HCT116 (cell line): ENCODE measurements around the gene BATF3. TPM values are rescaled to one million over a fixed set of nuclear protein-coding genes. Genes with fewer than 3 reads are reported as not detected.

Experiments used
- ATAC-seq: fragments of 200-7000 bp; cut with Tn5 transposase; 2 replicates; pipeline ENCODE4 v1.9.1; 2020; ENCODE audit warnings: mild to moderate bottlenecking, moderate library complexity
- Bru-seq: library from RNA; stranded (reverse); fragments of 400-500 nt; gene quantifications from one replicate; lab custom pipeline; 2021; lab: Mats Ljungman, UMichigan
- BruChase-seq, 2 experiments: library from RNA; stranded (reverse); fragments of 400-500 nt; gene quantifications; one replicate each; lab custom pipeline; 2021; lab: Mats Ljungman, UMichigan
- BruUV-seq: library from RNA; stranded (reverse); fragments of 400-500 nt; replicated peaks from 2 replicates; lab custom pipeline; 2021; lab: Mats Ljungman, UMichigan
- CTCF ChIA-PET: fragments of 300-600 bp; sonication (Branson Sonifier 250); formaldehyde crosslinking; loops from one replicate; lab custom pipeline; 2021; ENCODE audit warnings: antibody characterized with exemption; lab: Charles Lee
- POLR2A ChIA-PET: fragments of 300-600, 350-600 bp; sonication (Branson Sonifier 250); formaldehyde crosslinking; loops from one replicate; lab custom pipeline; 2021; ENCODE audit warnings: antibody characterized with exemption; lab: Charles Lee
- RAD21 ChIA-PET, 2 experiments: fragments of 300-600 bp; sonication (Branson Sonifier 250); formaldehyde crosslinking; loops; one replicate each; lab custom pipeline; 2023; ENCODE audit warnings: low total read pairs in 2 of 2; ENCODE audit not compliant: uncharacterized antibody in 2 of 2, unreplicated experiment in 2 of 2, low non-redundant PET in 1 of 2; lab: Charles Lee
- DNase-seq: peaks from one replicate; pipeline ENCODE4 v3.0.0-alpha.2; 2010; ENCODE audit warnings: low read depth, low spot score
- H2AFZ ChIP-seq: fragments of 200-600 bp; shearing (Covaris generic), sonication (generic); 2 replicates; pipeline ENCODE4 v1.6.1; 2017; ENCODE audit warnings: low read depth, mixed run types, mixed read lengths, antibody characterized with exemption, low read length; ENCODE audit not compliant: poor library complexity, severe bottlenecking
- H3K27ac ChIP-seq: 2 replicates; pipeline ENCODE4 v1.5.1; 2012; ENCODE audit warnings: low read depth, low read length
- H3K27me3 ChIP-seq: fragments of 200-600 bp; sonication (generic); 2 replicates; pipeline ENCODE4 v1.6.1; 2016; ENCODE audit warnings: mixed run types, low read length, mixed read lengths; ENCODE audit not compliant: insufficient read depth
- H3K36me3 ChIP-seq, 2 experiments: fragments of 200-500 bp in 1 of 2; fragments of 200-600 bp in 1 of 2; sonication (Bioruptor generic) in 1 of 2; sonication (generic) in 1 of 2; 2 replicates each; pipeline versions ENCODE4 v1.5.1 to v1.6.1; 2014 to 2016; ENCODE audit warnings: low read length in 2 of 2, inconsistent platforms in 1 of 2, mixed read lengths in 1 of 2, mixed run types in 1 of 2; ENCODE audit not compliant: insufficient read depth in 2 of 2, control insufficient read depth in 1 of 2
- H3K4me1 ChIP-seq, 2 experiments: fragments of 200-600 bp in 1 of 2; sonication (generic) in 1 of 2; 2 replicates each; pipeline versions ENCODE4 v1.5.1 to v1.6.1; 2012 to 2017; ENCODE audit warnings: low read length in 2 of 2, inconsistent platforms in 1 of 2, mild to moderate bottlenecking in 1 of 2, mixed read lengths in 1 of 2, mixed run types in 1 of 2, moderate library complexity in 1 of 2; ENCODE audit not compliant: insufficient read depth in 2 of 2, control insufficient read depth in 1 of 2
- H3K4me2 ChIP-seq: fragments of 200-600 bp; sonication (generic); 2 replicates; pipeline ENCODE4 v1.6.1; 2017; ENCODE audit warnings: mixed run types, low read length, mixed read lengths
- H3K4me3 ChIP-seq, 2 experiments: fragments of 200-600 bp in 1 of 2; sonication (generic) in 1 of 2; replicated peaks in 1 of 2; 2 replicates each; pipeline ENCODE4 v1.5.1; 2011 to 2016; ENCODE audit warnings: low read length in 2 of 2, control low read depth in 1 of 2, low read depth in 1 of 2, mild to moderate bottlenecking in 1 of 2, mixed read lengths in 1 of 2, mixed run types in 1 of 2
- H3K79me2 ChIP-seq: fragments of 200-600 bp; sonication (generic); 2 replicates; pipeline ENCODE4 v1.6.1; 2017; ENCODE audit warnings: mild to moderate bottlenecking, mixed run types, low read length, moderate library complexity, mixed read lengths; ENCODE audit not compliant: insufficient read depth
- H3K9ac ChIP-seq: fragments of 200-600 bp; sonication (generic); 2 replicates; pipeline ENCODE4 v1.6.1; 2016; ENCODE audit warnings: low read length, mixed read lengths
- H3K9me2 ChIP-seq: fragments of 200-600 bp; sonication (generic), shearing (Covaris generic); 2 replicates; pipeline ENCODE4 v1.6.1; 2017; ENCODE audit warnings: mixed run types, mild to moderate bottlenecking, moderate library complexity; ENCODE audit not compliant: insufficient read depth
- H3K9me3 ChIP-seq, 2 experiments: fragments of 200-500 bp in 1 of 2; fragments of 200-600 bp in 1 of 2; sonication (Bioruptor generic) in 1 of 2; sonication (generic) in 1 of 2; 2 replicates each; pipeline ENCODE4 v1.6.1; 2014 to 2017; ENCODE audit warnings: low read length in 2 of 2, mixed read lengths in 2 of 2, inconsistent platforms in 1 of 2, low read depth in 1 of 2, mild to moderate bottlenecking in 1 of 2, mixed run types in 1 of 2, moderate library complexity in 1 of 2; ENCODE audit not compliant: control insufficient read depth in 1 of 2, insufficient read depth in 1 of 2
- H4K20me1 ChIP-seq: fragments of 200-600 bp; sonication (generic), shearing (Covaris generic); 2 replicates; pipeline ENCODE4 v1.6.1; 2017; ENCODE audit warnings: mixed run types, mild to moderate bottlenecking, moderate library complexity; ENCODE audit not compliant: insufficient read depth
- EGR1 ChIP-seq: IDR thresholded peaks from 2 replicates; pipeline ENCODE4 v1.6.1; 2012; ENCODE audit warnings: low read depth
- JUND ChIP-seq: IDR thresholded peaks from 2 replicates; pipeline ENCODE4 v1.6.1; 2012
- MAX ChIP-seq: IDR thresholded peaks from 2 replicates; pipeline ENCODE4 v1.6.1; 2012
- POLR2AphosphoS5 ChIP-seq: IDR thresholded peaks from 2 replicates; pipeline ENCODE4 v1.6.1; 2011; ENCODE audit warnings: mild to moderate bottlenecking, low read depth, low read length, moderate library complexity
- RAD21 ChIP-seq: IDR thresholded peaks from 2 replicates; pipeline ENCODE4 v1.6.1; 2012; ENCODE audit warnings: low read depth, mild to moderate bottlenecking
- YY1 ChIP-seq: IDR thresholded peaks from 2 replicates; pipeline ENCODE4 v1.6.1; 2011; ENCODE audit warnings: low read length, low read depth, moderate library complexity, mild to moderate bottlenecking; ENCODE audit not compliant: insufficient replicate concordance; ENCODE audit errors: extremely low read depth
- ZFX ChIP-seq: fragments of 450-650 bp; IDR thresholded peaks from 2 replicates; pipeline ENCODE4 v1.6.1; 2017
- intact Hi-C: fragments of 100-400 bp; cut with micrococcal nuclease; formaldehyde crosslinking; loops from 2 replicates; pipeline ENCODE4 v1.10.0; 2022
- long read RNA-seq: library from polyadenylated mRNA; unstranded; transcript quantifications from one replicate; pipeline ENCODE4 v2.0.0, GENCODE V29; 2021; ENCODE audit not compliant: unreplicated experiment
- polyA plus RNA-seq: library from polyadenylated mRNA; unstranded; fragments of >200 nt; gene quantifications from 2 replicates; pipeline ENCODE4 v1.2.1, GENCODE V29; 2012; ENCODE audit warnings: missing spikeins
- total RNA-seq: library from RNA; stranded (reverse); gene quantifications from one replicate; pipeline ENCODE4 v1.2.1, GENCODE V29; 2021; ENCODE audit not compliant: unreplicated experiment

Gene BATF3
- total RNA-seq (4.8 TPM), Bru-seq, nascent RNA (percentile 42 among the genes with signal in this experiment), BruChase-seq, experiment 1, labeled RNA remaining after a 6-hour chase (percentile 52 among the genes with signal in this experiment), BruChase-seq, experiment 2, labeled RNA remaining after a 2-hour chase (percentile 52 among the genes with signal in this experiment)
- polyA plus RNA-seq, result 3.1 and 4.0 TPM in 2 replicates
- long read RNA-seq, transcript BATF3-201 (3 exons, 980 nt), result major isoform, 5 of 8 reads
- long read RNA-seq, partial matches to known transcripts, result 1 of 8 reads
- long read RNA-seq, other reads (novel, unspliced or antisense), result 2 of 8 reads

GRCh38 chr1:212699625-212700222 lies at the start of gene BATF3:
BATF3 (minus strand) TSS chr1:212699840; CDS start chr1:212699762, 78 bp downstream.
- Histone ChIP-seq H3K27ac (no peak within 1 kb of the TSS), H3K9me3 (no peaks in the 10 kb centered on the region), H3K36me3 (no peaks in the 10 kb centered on the region), H3K27me3 (peaks cover 16% of the 10 kb centered on the region; the same call in 1 of the 2 replicates), H4K20me1 (no peaks in the 10 kb centered on the region), H3K9me2 (no peaks in the 10 kb centered on the region), H3K4me3 (peak within 1 kb of the TSS; percentile 47 to 58), H2AFZ (peak within 1 kb of the TSS; percentile 36), H3K79me2 (no peaks in the 10 kb centered on the region), H3K9ac (peak within 1 kb of the TSS; percentile 49), H3K4me2 (peak within 1 kb of the TSS; percentile 87), H3K4me1 (peaks cover 9 to 25% of the 10 kb centered on the region in 2 experiments)
- CTCF ChIA-PET, result interaction anchor here (1.3 kb wide), 2 partner anchors 32 to 35 kb away, joined by 4 to 6 read pairs; no protein-coding TSS in a partner anchor
- peak; percentile 55 for ATAC-seq
- no peak for DNase-seq
- POLR2A ChIA-PET, result interaction anchor here (1.3 kb wide), 1 partner anchor 91 kb away, joined by 5 read pairs; the partner anchor contains the start of gene ATF3
- peak; percentile 45 for TF ChIP-seq MAX
- TF ChIP-seq YY1, result no peak
- 0 out of 2 replicates have a peak, but pooled peaks have one; percentile 35 for TF ChIP-seq EGR1
- no peak for TF ChIP-seq POLR2AphosphoS5
- 0 out of 2 replicates have a peak, but pooled peaks have one; percentile 21 for TF ChIP-seq ZFX
- intact Hi-C loops, result no loop called here
- no TSS peak for BruUV-seq
- RAD21 ChIA-PET, result interaction anchor here (0.7 to 1.1 kb wide), 2 partner anchors 223 to 244 kb away, joined by 5 read pairs; no protein-coding TSS in a partner anchor

GRCh38 chr1:212746546-212746945 lies 46.9 kb upstream of the BATF3 start:
- H3K4me1 ChIP-seq, result peaks cover 0 to 6% of the 10 kb centered on the region in 2 experiments; a peak in 3 of 4 replicates
- ChIA-PET POLR2A (no interaction called here), CTCF (interaction anchor here (1.3 kb wide), 1 partner anchor 82 kb away, joined by 3 read pairs; no protein-coding TSS in a partner anchor), RAD21 (no interaction called here)
- H2AFZ ChIP-seq, result no peak overlapping the region
- no peak for TF ChIP-seq JUND
- no peak for TF ChIP-seq RAD21
- BruUV-seq, result no TSS peak
- no peaks in the 10 kb centered on the region for H4K20me1 ChIP-seq
- H3K4me2 ChIP-seq, result no peak overlapping the region
- no peaks in the 10 kb centered on the region; a peak in 1 of 4 replicates for H3K9me3 ChIP-seq
- peaks cover 32% of the 10 kb centered on the region for H3K79me2 ChIP-seq
- no peaks in the 10 kb centered on the region for H3K9me2 ChIP-seq
- H3K9ac ChIP-seq, result no peak overlapping the region
- no peak overlapping the region for H3K4me3 ChIP-seq
- no peak for DNase-seq
- H3K36me3 ChIP-seq, result no peaks in the 10 kb centered on the region
- no peak overlapping the region for H3K27ac ChIP-seq
- intact Hi-C loops, result no loop called here
- no peak for ATAC-seq
- no peaks in the 10 kb centered on the region for H3K27me3 ChIP-seq
